VCaP (cell line): ENCODE measurements around the gene LAMA3.
"Not testable (repeated sequence)": the region's sequence is repeated elsewhere in the genome, so short reads cannot be mapped to it uniquely, and the experiment has no call there.

Source experiments
- H3K27ac ChIP-seq: fragments of 450-650 bp; 2 replicates; pipeline ENCODE4 v1.5.1; 2017
- TF ChIP-seq, protein P1 (sequence below): fragments of 450-650 bp; conservative IDR thresholded peaks from 2 replicates; pipeline ENCODE4 v1.5.1; 2017; ENCODE audit warnings: mild to moderate bottlenecking, moderate library complexity

Gene LAMA3

GRCh38 chr18:23710068-23710527 lies 20.8 kb downstream of the LAMA3 start:
- TF ChIP-seq, protein P1, sequence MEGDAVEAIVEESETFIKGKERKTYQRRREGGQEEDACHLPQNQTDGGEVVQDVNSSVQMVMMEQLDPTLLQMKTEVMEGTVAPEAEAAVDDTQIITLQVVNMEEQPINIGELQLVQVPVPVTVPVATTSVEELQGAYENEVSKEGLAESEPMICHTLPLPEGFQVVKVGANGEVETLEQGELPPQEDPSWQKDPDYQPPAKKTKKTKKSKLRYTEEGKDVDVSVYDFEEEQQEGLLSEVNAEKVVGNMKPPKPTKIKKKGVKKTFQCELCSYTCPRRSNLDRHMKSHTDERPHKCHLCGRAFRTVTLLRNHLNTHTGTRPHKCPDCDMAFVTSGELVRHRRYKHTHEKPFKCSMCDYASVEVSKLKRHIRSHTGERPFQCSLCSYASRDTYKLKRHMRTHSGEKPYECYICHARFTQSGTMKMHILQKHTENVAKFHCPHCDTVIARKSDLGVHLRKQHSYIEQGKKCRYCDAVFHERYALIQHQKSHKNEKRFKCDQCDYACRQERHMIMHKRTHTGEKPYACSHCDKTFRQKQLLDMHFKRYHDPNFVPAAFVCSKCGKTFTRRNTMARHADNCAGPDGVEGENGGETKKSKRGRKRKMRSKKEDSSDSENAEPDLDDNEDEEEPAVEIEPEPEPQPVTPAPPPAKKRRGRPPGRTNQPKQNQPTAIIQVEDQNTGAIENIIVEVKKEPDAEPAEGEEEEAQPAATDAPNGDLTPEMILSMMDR, result no peak
- H3K27ac ChIP-seq, result peak overlapping the region; percentile 17; the same call in 1 of the 2 replicates

DNA sequence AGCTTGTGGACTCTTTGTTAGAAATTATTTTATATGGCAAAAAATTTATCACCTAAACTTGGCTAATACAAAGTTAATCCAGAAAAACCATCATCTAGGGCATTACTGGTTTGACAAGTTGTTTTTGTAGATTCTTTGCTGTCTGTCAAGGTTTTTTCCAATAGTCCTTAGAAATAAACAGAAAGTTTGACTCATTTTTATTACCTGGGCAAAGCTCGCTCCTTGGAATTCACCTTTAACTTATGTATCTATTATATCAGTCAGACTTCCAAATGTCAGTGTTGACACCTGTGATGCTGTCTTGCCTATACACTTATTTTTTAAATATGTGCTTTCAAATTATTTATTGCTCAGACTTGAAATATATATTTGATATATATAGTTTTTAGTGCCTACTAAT lies 21.7 kb downstream of the LAMA3 start:
- peak overlapping the region; percentile 17; the same call in 1 of the 2 replicates for H3K27ac ChIP-seq
- TF ChIP-seq, protein P1, result no peak

DNA sequence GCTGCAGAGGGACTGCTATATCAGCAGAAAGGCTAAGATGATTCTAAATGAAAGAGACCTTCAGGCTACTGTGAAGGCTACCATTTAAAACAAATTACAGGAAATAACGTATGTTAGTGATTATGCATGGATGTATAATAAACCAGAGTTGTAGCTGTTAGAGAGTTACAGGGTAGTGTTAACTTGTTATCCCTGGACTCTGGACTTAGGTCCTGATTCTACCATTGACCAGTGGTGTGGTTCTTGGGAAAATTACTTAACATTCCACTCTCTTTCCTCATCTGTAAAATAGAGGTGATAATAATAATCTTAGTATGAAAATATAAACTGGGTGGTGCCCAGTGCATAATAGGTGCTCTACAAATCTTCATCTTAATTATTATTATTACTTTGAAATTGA lies 22.2 kb downstream of the LAMA3 start:
- H3K27ac ChIP-seq, result peak overlapping the region; percentile 17; the same call in 1 of the 2 replicates
- TF ChIP-seq, protein P1, result no peak

DNA sequence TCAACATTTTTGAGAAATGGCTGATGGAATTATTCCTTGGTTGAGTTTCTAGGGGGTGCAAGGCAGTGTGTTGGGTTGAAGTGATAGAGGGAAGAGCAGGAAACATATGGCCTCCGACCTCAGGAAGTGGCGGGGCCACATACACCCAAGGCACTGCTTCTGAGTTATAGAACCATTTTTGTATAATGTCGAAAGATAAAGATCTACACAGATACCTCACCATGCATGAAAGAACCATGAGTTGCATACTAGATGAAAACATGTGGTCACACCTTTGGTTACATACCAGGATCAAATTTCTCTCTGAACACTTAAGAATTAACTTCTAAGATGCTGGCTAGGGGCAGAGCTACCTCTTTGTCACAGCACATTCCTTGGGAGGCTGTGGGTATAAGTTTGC lies 23.2 kb downstream of the LAMA3 start:
- H3K27ac ChIP-seq, result no peak overlapping the region
- TF ChIP-seq, protein P1, result no peak

GRCh38 chr18:23714576-23714975 lies 25.3 kb downstream of the LAMA3 start:
- TF ChIP-seq, protein P1, result no peak
- no peak overlapping the region for H3K27ac ChIP-seq

DNA sequence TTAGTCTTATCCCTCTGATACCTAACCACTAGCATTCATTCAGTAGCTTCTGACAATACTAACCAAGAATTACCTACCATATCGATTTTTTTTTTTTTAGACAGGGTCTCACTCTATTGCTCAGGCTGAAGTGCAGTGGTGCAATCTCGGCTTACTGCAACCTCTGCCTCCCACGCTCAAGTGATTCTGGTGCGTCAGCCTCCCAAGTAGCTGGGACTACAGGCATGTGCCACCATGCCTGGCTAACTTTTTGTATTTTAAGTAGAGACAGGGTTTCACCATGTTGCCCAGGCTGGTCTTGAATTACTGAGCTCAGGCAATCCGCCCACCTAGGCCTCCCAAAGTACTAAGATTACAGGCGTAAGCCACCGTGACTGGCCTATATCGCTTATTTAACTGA lies 26.8 kb downstream of the LAMA3 start:
- H3K27ac ChIP-seq, result not testable (repeated sequence)

DNA sequence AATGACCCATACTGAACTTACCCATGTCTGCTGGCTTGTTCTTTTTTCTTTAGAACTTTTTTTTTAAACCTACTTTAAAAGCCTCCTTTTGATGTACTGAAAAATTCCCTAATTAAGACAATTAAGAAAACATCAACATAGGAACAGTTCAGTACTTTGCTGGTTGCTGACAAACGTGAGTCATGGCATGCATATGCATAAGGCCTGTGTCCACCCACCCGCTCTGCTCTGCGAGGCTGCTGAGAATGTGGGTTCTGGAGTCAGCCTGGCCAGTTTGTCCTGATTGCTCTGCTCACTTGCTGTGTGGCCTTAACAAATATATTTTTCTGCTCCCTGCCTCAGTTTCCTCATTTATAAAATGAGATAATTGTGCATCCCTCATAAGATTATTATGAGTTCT lies 27.3 kb downstream of the LAMA3 start:
- TF ChIP-seq, protein P1, result no peak
- H3K27ac ChIP-seq, result no peak overlapping the region

GRCh38 chr18:23716966-23717365 lies 27.7 kb downstream of the LAMA3 start:
- TF ChIP-seq, protein P1, result no peak
- no peak overlapping the region for H3K27ac ChIP-seq
